ENCODE data around the gene RNF214. TPM values are rescaled to one million over a fixed set of nuclear protein-coding genes. Genes with fewer than 3 reads are reported as not detected.
"Not testable (repeated sequence)": the region's sequence is repeated elsewhere in the genome, so short reads cannot be mapped to it uniquely, and the experiment has no call there.

The RNF214 gene
- total RNA-seq, 2 donors from 2014 or later, result 9.4 to 24.8 TPM

GRCh38 chr11:117265745-117266144 is 33.3 kb downstream of the RNF214 start:
- no peak for TF ChIP-seq CTCF (IDR thresholded peaks at IDR 0.05)
- no peak for TF ChIP-seq POLR2AphosphoS5 (IDR thresholded peaks at IDR 0.05)
- no peaks in the 10 kb centered on the region for H3K4me1 ChIP-seq (replicated peaks)
- 81% methylated on average over 2 of the region's 2 CpGs for WGBS
- intact Hi-C loops (cut with DNase I), result no loop called here
- H3K9me3 ChIP-seq, result no peaks in the 10 kb centered on the region
- no peak overlapping the region for H3K4me3 ChIP-seq
- no peaks in the 10 kb centered on the region for H3K27me3 ChIP-seq (replicated peaks; ENCODE audit: insufficient read depth)
- H3K27ac ChIP-seq, result no peak overlapping the region
- H3K36me3 ChIP-seq, result peaks cover 0 to 6% of the 10 kb centered on the region in 2 donors
- no peak for DNase-seq (ENCODE audit: low spot score)

GRCh38 chr11:117269856-117270255 is 37.4 kb downstream of the RNF214 start:
- no peaks in the 10 kb centered on the region for H3K9me3 ChIP-seq
- no peaks in the 10 kb centered on the region for H3K27me3 ChIP-seq (replicated peaks; ENCODE audit: insufficient read depth)
- TF ChIP-seq POLR2A (IDR thresholded peaks at IDR 0.05), result no peak
- no peak for TF ChIP-seq CTCF (IDR thresholded peaks at IDR 0.05)
- no peak for TF ChIP-seq POLR2AphosphoS5 (IDR thresholded peaks at IDR 0.05)
- no peak overlapping the region for H3K27ac ChIP-seq
- no peak overlapping the region for H3K4me3 ChIP-seq
- intact Hi-C loops (cut with DNase I), result no loop called here
- no peaks in the 10 kb centered on the region for H3K4me1 ChIP-seq (replicated peaks)
- H3K36me3 ChIP-seq, result no peaks in the 10 kb centered on the region
- DNase-seq (ENCODE audit: low spot score), result no peak
- WGBS, result 91% methylated on average over 2 of the region's 2 CpGs

GRCh38 chr11:117271208-117271607 is 38.7 kb downstream of the RNF214 start:
- H3K27me3 ChIP-seq (replicated peaks; ENCODE audit: insufficient read depth), result no peaks in the 10 kb centered on the region
- no peak overlapping the region for H3K27ac ChIP-seq
- H3K9me3 ChIP-seq, result no peaks in the 10 kb centered on the region
- no peaks in the 10 kb centered on the region for H3K36me3 ChIP-seq
- TF ChIP-seq CTCF (IDR thresholded peaks at IDR 0.05) (no peak), POLR2A (IDR thresholded peaks at IDR 0.05) (no peak), POLR2AphosphoS5 (IDR thresholded peaks at IDR 0.05) (no peak)
- DNase-seq (ENCODE audit: low spot score), result no peak
- 88% methylated on average over 4 of the region's 4 CpGs for WGBS
- no peaks in the 10 kb centered on the region for H3K4me1 ChIP-seq (replicated peaks)
- intact Hi-C loops (cut with DNase I), result no loop called here
- no peak overlapping the region for H3K4me3 ChIP-seq

GRCh38 chr11:117272175-117272574 is 39.7 kb downstream of the RNF214 start:
- H3K27me3 ChIP-seq (replicated peaks; ENCODE audit: insufficient read depth); H3K27ac ChIP-seq; intact Hi-C loops (cut with DNase I); H3K36me3 ChIP-seq; DNase-seq (ENCODE audit: low spot score); H3K9me3 ChIP-seq; H3K4me3 ChIP-seq; H3K4me1 ChIP-seq (replicated peaks): not testable (repeated sequence)
- 94% methylated on average over 5 of the region's 5 CpGs for WGBS

- Histone ChIP-seq H3K4me1 (replicated peaks) (no peaks in the 10 kb centered on the region), H3K27ac (no peak overlapping the region), H3K27me3 (replicated peaks; ENCODE audit: insufficient read depth) (no peaks in the 10 kb centered on the region), H3K9me3 (no peaks in the 10 kb centered on the region), H3K4me3 (no peak overlapping the region), H3K36me3 (no peaks in the 10 kb centered on the region)
- TF ChIP-seq CTCF (IDR thresholded peaks at IDR 0.05), result no peak
- TF ChIP-seq POLR2AphosphoS5 (IDR thresholded peaks at IDR 0.05), result no peak
- no peak for TF ChIP-seq POLR2A (IDR thresholded peaks at IDR 0.05)
- intact Hi-C loops (cut with DNase I), result no loop called here
- no peak for DNase-seq (ENCODE audit: low spot score)
- WGBS, result 89% methylated on average over 9 of the region's 9 CpGs
Observed at GRCh38 chr11:117273550-117274289, 41.2 kb downstream of the RNF214 start.

Measured in prostate gland (tissue), 2 donors.